Right lobe of liver (tissue), 4 donors: ENCODE results near the gene CLSTN3.

Experiments used
- CTCF ChIP-seq, 4 donors: fragments of 200-600 bp in 3 of 4; fragments of 450-650 bp in 1 of 4; IDR thresholded peaks; one replicate each; pipeline versions ENCODE4 v1.5.1 to v1.8.0; 2016 to 2022; ENCODE audit warnings: antibody characterized with exemption in 4 of 4, mild to moderate bottlenecking in 2 of 4
- POLR2A ChIP-seq: fragments of 450-650 bp; IDR thresholded peaks from one replicate; pipeline ENCODE4 v1.6.1; 2017; ENCODE audit warnings: antibody characterized with exemption, mild to moderate bottlenecking
- donor health status: DM: no; HTN: no; CAD: no.
- donor health status: DM: no; HTN: no; CAD: no.
- donor health status: DM: no; HTN: yes; CAD: no.

GRCh38 chr12:7101047-7101693, 29.0 kb upstream of the CLSTN3 start:
- TF ChIP-seq CTCF (IDR thresholded peaks at IDR 0.05) (no peak), POLR2A (no peak)
